CD14-positive monocyte (primary cell): ENCODE data around the gene PMM2. TPM values are rescaled to one million over a fixed set of nuclear protein-coding genes. Genes with fewer than 3 reads are reported as not detected.
A peak's percentile ranks its signal among the peaks of the same experiment; 100 is the strongest.

Source experiments
- DNase-seq, 3 donors: peaks; one replicate each; pipeline ENCODE4 v3.0.0-alpha.2; 2011 to 2022
- H2AFZ ChIP-seq: 2 replicates; pipeline ENCODE4 v1.6.0; 2012; ENCODE audit warnings: mild to moderate bottlenecking, low read depth, low read length, inconsistent platforms; ENCODE audit not compliant: insufficient read depth, poor library complexity, severe bottlenecking
- H3K27ac ChIP-seq, 2 donors: 1 replicate in 1 of 2; 2 replicates in 1 of 2; pipeline ENCODE4 v1.5.1; 2012 to 2013; ENCODE audit warnings: low read length in 2 of 2, control low read depth in 1 of 2, inconsistent platforms in 1 of 2, low read depth in 1 of 2, mild to moderate bottlenecking in 1 of 2
- H3K27me3 ChIP-seq, 2 donors: one replicate each; pipeline versions ENCODE4 v1.6.0 to v1.6.1; 2011 to 2013; ENCODE audit warnings: low read length in 2 of 2; ENCODE audit not compliant: control insufficient read depth in 2 of 2, insufficient read depth in 2 of 2
- H3K36me3 ChIP-seq, 2 donors: replicated peaks in 1 of 2; 1 replicate in 1 of 2; 2 replicates in 1 of 2; pipeline versions ENCODE4 v1.5.1 to v1.6.1; 2012 to 2013; ENCODE audit warnings: low read length in 2 of 2, control low read depth in 1 of 2, inconsistent platforms in 1 of 2, mild to moderate bottlenecking in 1 of 2; ENCODE audit not compliant: insufficient read depth in 2 of 2, control insufficient read depth in 1 of 2
- H3K4me1 ChIP-seq, 2 donors: 1 replicate in 1 of 2; 2 replicates in 1 of 2; pipeline versions ENCODE4 v1.5.1 to v1.6.1; 2012 to 2013; ENCODE audit warnings: low read length in 2 of 2, control low read depth in 1 of 2, inconsistent platforms in 1 of 2, mild to moderate bottlenecking in 1 of 2, moderate library complexity in 1 of 2; ENCODE audit not compliant: insufficient read depth in 2 of 2, control insufficient read depth in 1 of 2
- H3K4me2 ChIP-seq: replicated peaks from 2 replicates; pipeline ENCODE3; 2012; ENCODE audit warnings: low read length, moderate library complexity, mild to moderate bottlenecking; ENCODE audit not compliant: poor library complexity, severe bottlenecking; ENCODE audit errors: extremely low read depth
- H3K4me3 ChIP-seq, 3 experiments: fragments of 200-600 bp in 1 of 3; sonication (generic) in 1 of 3; replicated peaks in 1 of 3; 1 replicate in 2 of 3; 2 replicates in 1 of 3; pipeline ENCODE4 v1.5.1; 2011 to 2013; ENCODE audit warnings: low read length in 3 of 3, mild to moderate bottlenecking in 3 of 3, control low read depth in 2 of 3, low read depth in 2 of 3, inconsistent platforms in 1 of 3, moderate library complexity in 1 of 3
- H3K79me2 ChIP-seq: 2 replicates; pipeline ENCODE4 v1.6.0; 2012; ENCODE audit warnings: mild to moderate bottlenecking, control low read depth, inconsistent platforms, low read length, moderate library complexity; ENCODE audit not compliant: insufficient read depth
- H3K9ac ChIP-seq: 2 replicates; pipeline ENCODE4 v1.6.0; 2017; ENCODE audit warnings: low read length, mild to moderate bottlenecking; ENCODE audit not compliant: insufficient read depth, poor library complexity, severe bottlenecking
- H3K9me3 ChIP-seq, 2 donors: replicated peaks in 1 of 2; 1 replicate in 1 of 2; 2 replicates in 1 of 2; pipeline versions ENCODE4 v1.5.1 to v1.6.1; 2012 to 2013; ENCODE audit warnings: low read length in 2 of 2, control low read depth in 1 of 2; ENCODE audit not compliant: control insufficient read depth in 1 of 2, insufficient read depth in 1 of 2
- H4K20me1 ChIP-seq: 2 replicates; pipeline ENCODE4 v1.6.0; 2012; ENCODE audit warnings: mild to moderate bottlenecking, low read length, control low read depth, moderate library complexity; ENCODE audit not compliant: insufficient read depth
- H3K27ac Mint-ChIP-seq, 7 donors: one replicate each; pipeline ENCODE4 v1.8.0; 2020; ENCODE audit warnings: mild to moderate bottlenecking in 7 of 7, mixed read lengths in 7 of 7, moderate library complexity in 6 of 7, inconsistent platforms in 2 of 7
- H3K27me3 Mint-ChIP-seq, 3 donors: one replicate each; pipeline ENCODE4 v1.8.0; 2021 to 2022; ENCODE audit warnings: low read depth in 3 of 3, mild to moderate bottlenecking in 3 of 3, mixed read lengths in 3 of 3, moderate library complexity in 3 of 3, inconsistent platforms in 1 of 3
- H3K36me3 Mint-ChIP-seq, 2 donors: one replicate each; pipeline ENCODE4 v1.8.0; 2020; ENCODE audit warnings: mixed read lengths in 2 of 2, inconsistent platforms in 1 of 2, mild to moderate bottlenecking in 1 of 2
- H3K4me1 Mint-ChIP-seq: one replicate; pipeline ENCODE4 v1.8.0; 2020; ENCODE audit warnings: mild to moderate bottlenecking, mixed read lengths
- H3K4me3 Mint-ChIP-seq, 2 donors: one replicate each; pipeline ENCODE4 v1.8.0; 2020; ENCODE audit warnings: mild to moderate bottlenecking in 2 of 2, mixed read lengths in 2 of 2, moderate library complexity in 1 of 2
- H3K9me3 Mint-ChIP-seq, 7 donors: one replicate each; pipeline ENCODE4 v1.8.0; 2020 to 2022; ENCODE audit warnings: mixed read lengths in 7 of 7, mild to moderate bottlenecking in 6 of 7, moderate library complexity in 6 of 7, inconsistent platforms in 2 of 7
- CTCF ChIP-seq: fragments of 200-600 bp; IDR thresholded peaks from one replicate; pipeline ENCODE4 v1.8.0; 2022; ENCODE audit warnings: antibody characterized with exemption, mild to moderate bottlenecking
- WGBS: methylation state at CpG from one replicate; pipeline ENCODE4 v1.1.5; 2013; ENCODE audit warnings: missing lambda C conversion rate; ENCODE audit not compliant: insufficient coverage; 5-methylcytosine and 5-hydroxymethylcytosine counted together
- intact Hi-C, 2 donors: fragments of 100-400 bp; cut with micrococcal nuclease; formaldehyde crosslinking; loops; one replicate each; pipeline versions ENCODE4 v1.15.0 to v1.15.1; 2023
- polyA plus RNA-seq, 3 donors: library from polyadenylated mRNA; depleted of rRNA in 1 of 3; unstranded in 2 of 3; stranded (reverse) in 1 of 3; fragments of 300-500 nt in 2 of 3; fragments of >200 nt in 1 of 3; fragmentation: Illumina TruSeq in 2 of 3; gene quantifications; 1 replicate in 2 of 3; 2 replicates in 1 of 3; pipeline ENCODE4 v1.2.3, GENCODE V29; 2012 to 2021

The PMM2 gene
- polyA plus RNA-seq, 3 donors, result 15.2 to 22.9 (median 17.8) TPM

DNA sequence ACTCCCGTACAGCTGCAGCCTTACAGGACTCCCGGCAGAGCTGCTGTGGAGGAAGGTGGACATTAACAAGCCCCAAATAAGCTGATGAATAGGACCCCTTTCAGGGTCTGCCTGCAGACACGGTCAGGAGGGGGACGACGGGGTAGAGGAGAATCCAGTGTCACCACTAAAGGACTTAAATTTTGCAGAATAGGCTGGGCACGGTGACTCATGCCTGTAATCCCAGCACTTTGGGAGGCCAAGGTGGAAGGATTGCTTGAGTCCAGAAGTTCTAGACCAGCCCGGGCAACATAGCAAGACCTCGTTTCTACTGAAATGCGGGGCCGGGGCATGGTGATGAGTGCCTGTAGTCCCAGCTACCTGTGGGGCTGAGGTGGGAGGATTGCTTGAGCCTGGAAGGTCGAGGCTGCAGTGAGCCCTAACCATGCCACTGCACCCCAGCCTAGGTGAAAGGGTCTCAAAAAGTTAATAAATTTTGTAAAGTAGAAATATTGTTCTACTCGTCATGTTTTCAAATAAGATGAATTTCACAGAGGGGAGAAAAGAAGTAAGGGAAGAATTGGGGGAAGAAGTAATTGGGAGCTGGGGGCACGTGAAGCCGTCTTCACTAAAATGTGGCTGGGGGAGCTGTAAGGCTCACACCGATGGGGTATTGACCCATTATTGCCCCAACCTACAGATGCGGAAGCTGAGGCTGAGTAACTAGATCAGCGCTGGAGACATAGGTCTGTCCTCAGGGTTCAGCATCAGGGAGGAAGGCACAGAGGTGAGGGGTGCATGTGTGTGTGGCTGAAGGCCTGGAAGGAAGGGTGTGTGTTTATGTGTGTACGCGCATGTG, 89.2 kb downstream of the PMM2 start:
- H3K4me1 ChIP-seq, result no peaks in the 10 kb centered on the region
- intact Hi-C loops, result loop anchor here in 1 of 2 donors (10.0 kb wide), 1 partner anchor 252 kb away; no protein-coding TSS in a partner anchor
- peaks cover 65% of the 10 kb centered on the region for H4K20me1 ChIP-seq
- no peak for TF ChIP-seq CTCF
- no peaks in the 10 kb centered on the region for H3K79me2 ChIP-seq
- Mint-ChIP-seq H3K9me3 (no peaks in the 10 kb centered on the region), H3K4me3 (peak overlapping the region in 1 of 2 donors; percentile 7), H3K27me3 (peaks cover 21 to 25% (median 24%) of the 10 kb centered on the region in 3 donors), H3K27ac (no peak overlapping the region), H3K4me1 (peaks cover 9% of the 10 kb centered on the region), H3K36me3 (peaks cover 26 to 28% of the 10 kb centered on the region in 2 donors)
- no peak overlapping the region for H3K27ac ChIP-seq
- DNase-seq, result no peak
- no peaks in the 10 kb centered on the region for H3K9me3 ChIP-seq
- H3K4me2 ChIP-seq, result no peak overlapping the region
- no peak overlapping the region for H2AFZ ChIP-seq
- 79% methylated on average over 12 of the region's 19 CpGs for WGBS
- H3K9ac ChIP-seq, result no peak overlapping the region
- peaks cover 0 to 14% of the 10 kb centered on the region in 2 donors for H3K27me3 ChIP-seq
- H3K4me3 ChIP-seq, result no peak overlapping the region
- H3K36me3 ChIP-seq, result peaks cover 20 to 30% of the 10 kb centered on the region in 2 donors

DNA sequence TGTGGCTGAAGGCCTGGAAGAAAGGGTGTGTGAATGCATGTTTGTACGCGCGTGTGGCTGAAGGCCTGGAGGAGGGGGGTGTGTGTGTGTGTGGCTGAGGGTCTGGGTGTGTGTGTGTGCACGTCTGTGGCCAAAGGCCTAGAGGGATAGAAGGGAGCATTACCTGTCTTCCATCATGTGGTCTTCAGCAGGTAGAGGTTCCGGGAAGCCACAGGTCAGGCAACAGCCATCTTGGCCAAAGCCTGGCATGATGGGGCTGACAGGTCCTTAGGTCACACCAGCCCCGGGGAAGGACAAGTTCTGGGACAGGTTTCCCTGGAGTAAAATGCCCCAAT, 89.8 kb downstream of the PMM2 start:
- Histone ChIP-seq H2AFZ (no peak overlapping the region), H3K36me3 (peaks cover 26 to 36% of the 10 kb centered on the region in 2 donors), H3K4me3 (no peak overlapping the region), H3K4me1 (no peaks in the 10 kb centered on the region), H3K4me2 (no peak overlapping the region), H3K27me3 (peaks cover 0 to 14% of the 10 kb centered on the region in 2 donors), H4K20me1 (peaks cover 70% of the 10 kb centered on the region), H3K9me3 (no peaks in the 10 kb centered on the region), H3K79me2 (no peaks in the 10 kb centered on the region), H3K27ac (no peak overlapping the region), H3K9ac (no peak overlapping the region)
- WGBS, result 94% methylated on average over 6 of the region's 6 CpGs
- Mint-ChIP-seq H3K27me3 (peaks cover 21 to 25% (median 24%) of the 10 kb centered on the region in 3 donors), H3K36me3 (peaks cover 32 to 34% of the 10 kb centered on the region in 2 donors), H3K27ac (no peak overlapping the region), H3K4me3 (peak overlapping the region in 1 of 2 donors; percentile 1), H3K9me3 (no peaks in the 10 kb centered on the region), H3K4me1 (peaks cover 9% of the 10 kb centered on the region)
- no peak for DNase-seq
- intact Hi-C loops, result loop anchor here in 1 of 2 donors (10.0 kb wide), 1 partner anchor 253 kb away; no protein-coding TSS in a partner anchor
- TF ChIP-seq CTCF, result no peak
